Keratinocyte (primary cell): Measurements from ENCODE around the gene CHPT1. TPM values are rescaled to one million over a fixed set of nuclear protein-coding genes. Genes with fewer than 3 reads are reported as not detected.

Experiments used
- DNase-seq: peaks from one replicate; pipeline ENCODE4 v3.0.0-alpha.2; 2011; ENCODE audit warnings: low read depth, missing footprints, low spot score
- FAIRE-seq: peaks from 2 replicates; lab custom pipeline; 2011; peaks lifted over from hg19 to GRCh38; lab: Jason Lieb, UNC
- H2AFZ ChIP-seq: 2 replicates; pipeline ENCODE4 v1.6.0; 2012; ENCODE audit warnings: low read length, control low read depth, inconsistent platforms; ENCODE audit not compliant: control insufficient read depth
- H3K27ac ChIP-seq: 2 replicates; pipeline ENCODE4 v1.5.1; 2011; ENCODE audit warnings: low read length; ENCODE audit not compliant: control insufficient read depth, insufficient read depth
- H3K27me3 ChIP-seq: 3 replicates; pipeline ENCODE4 v1.6.0; 2011; ENCODE audit warnings: low read length; ENCODE audit not compliant: control insufficient read depth, insufficient read depth; ENCODE audit errors: extremely low read depth
- H3K36me3 ChIP-seq, 2 experiments: 2 replicates in 1 of 2; 3 replicates in 1 of 2; pipeline ENCODE4 v1.5.1; 2011; ENCODE audit warnings: low read length in 2 of 2, mild to moderate bottlenecking in 1 of 2; ENCODE audit not compliant: control insufficient read depth in 2 of 2, insufficient read depth in 2 of 2; ENCODE audit errors: extremely low read depth in 1 of 2
- H3K4me1 ChIP-seq: 3 replicates; pipeline ENCODE4 v1.5.1; 2011; ENCODE audit warnings: low read length; ENCODE audit not compliant: control insufficient read depth, insufficient read depth; ENCODE audit errors: extremely low read depth
- H3K4me2 ChIP-seq: 3 replicates; pipeline ENCODE4 v1.6.0; 2011; ENCODE audit warnings: low read depth, low read length; ENCODE audit not compliant: control insufficient read depth, insufficient read depth; ENCODE audit errors: extremely low read depth
- H3K4me3 ChIP-seq, 3 experiments: fragments of 200-600 bp in 1 of 3; sonication (generic) in 1 of 3; 2 replicates in 2 of 3; 3 replicates in 1 of 3; pipeline ENCODE4 v1.5.1; 2011 to 2016; ENCODE audit warnings: low read length in 3 of 3, mild to moderate bottlenecking in 3 of 3, control low read depth in 2 of 3, inconsistent platforms in 1 of 3, low read depth in 1 of 3, mixed read lengths in 1 of 3, mixed run types in 1 of 3, moderate library complexity in 1 of 3; ENCODE audit not compliant: control insufficient read depth in 2 of 3, insufficient read depth in 2 of 3; ENCODE audit errors: extremely low read depth in 1 of 3
- H3K79me2 ChIP-seq: 2 replicates; pipeline ENCODE4 v1.6.0; 2012; ENCODE audit warnings: low read length; ENCODE audit not compliant: control insufficient read depth, insufficient read depth
- H3K9ac ChIP-seq: 3 replicates; pipeline ENCODE4 v1.6.0; 2011; ENCODE audit warnings: low read length; ENCODE audit not compliant: control insufficient read depth, insufficient read depth; ENCODE audit errors: extremely low read depth
- H3K9me1 ChIP-seq: 3 replicates; pipeline ENCODE4 v1.6.0; 2011; ENCODE audit warnings: low read length; ENCODE audit not compliant: control insufficient read depth, insufficient read depth; ENCODE audit errors: extremely low read depth
- H3K9me3 ChIP-seq: 2 replicates; pipeline ENCODE4 v1.5.1; 2012; ENCODE audit warnings: low read depth, low read length; ENCODE audit not compliant: control insufficient read depth
- H4K20me1 ChIP-seq: 3 replicates; pipeline ENCODE4 v1.6.0; 2011; ENCODE audit warnings: low read length; ENCODE audit not compliant: control insufficient read depth, insufficient read depth; ENCODE audit errors: extremely low read depth
- CTCF ChIP-seq, 3 experiments: IDR thresholded peaks in 1 of 3; conservative IDR thresholded peaks in 1 of 3; optimal IDR thresholded peaks in 1 of 3; 2 replicates in 2 of 3; 3 replicates in 1 of 3; pipeline versions ENCODE3 to v1.5.1; 2011; ENCODE audit warnings: low read length in 3 of 3, mild to moderate bottlenecking in 3 of 3, moderate library complexity in 2 of 3, control low read depth in 1 of 3, inconsistent platforms in 1 of 3; ENCODE audit not compliant: insufficient read depth in 2 of 3; ENCODE audit errors: extremely low read depth in 1 of 3
- EZH2 ChIP-seq: IDR thresholded peaks from one replicate; pipeline ENCODE4 v1.6.1; 2012; ENCODE audit warnings: inconsistent platforms, mild to moderate bottlenecking, low read length, moderate library complexity
- dilution Hi-C: fragments of 300-500 bp; cut with MboI; formaldehyde crosslinking; loops from one replicate; pipeline ENCODE4 v1.7.0; 2020; ENCODE audit warnings: low sequenced_read_pairs; ENCODE audit not compliant: extremely low pct_ligation_motif_present
- polyA plus RNA-seq, 5 experiments: library from polyadenylated mRNA; depleted of rRNA in 3 of 5; stranded (reverse) in 3 of 5; stranded (forward) in 1 of 5; unstranded in 1 of 5; fragments of >200 nt; gene quantifications; 1 replicate in 1 of 5; 2 replicates in 3 of 5; 3 replicates in 1 of 5; pipeline versions ENCODE4 v1.2.1 to v1.2.3, GENCODE V29; 2011 to 2012; ENCODE audit warnings: missing spikeins in 2 of 5, low read depth in 1 of 5, low replicate concordance in 1 of 5

CHPT1 gene
- polyA plus RNA-seq, 1 donor (not counting 4 experiments of a cell fraction or from before 2014, with no cell fraction given), result 12.7 TPM

GRCh38 chr12:101666052-101666728, 31.2 kb upstream of the CHPT1 start:
- FAIRE-seq, result no peak
- Histone ChIP-seq H3K9me3 (no peaks in the 10 kb centered on the region), H3K36me3 (no peaks in the 10 kb centered on the region), H3K79me2 (no peaks in the 10 kb centered on the region), H3K4me3 (no peak overlapping the region), H2AFZ (no peak overlapping the region), H3K4me2 (no peak overlapping the region), H3K27ac (no peak overlapping the region), H3K9me1 (no peaks in the 10 kb centered on the region), H3K4me1 (no peaks in the 10 kb centered on the region), H4K20me1 (no peaks in the 10 kb centered on the region), H3K9ac (no peak overlapping the region), H3K27me3 (no peaks in the 10 kb centered on the region)
- dilution Hi-C loops, result no loop called here
- no peak for DNase-seq
- TF ChIP-seq EZH2 (no peak), CTCF (optimal IDR thresholded peaks at IDR 0.05 in 1 of 3, IDR thresholded peaks at IDR 0.05 in 1 of 3, conservative IDR thresholded peaks at IDR 0.05 in 1 of 3; ENCODE audit: extremely low read depth in 1 of 3, insufficient read depth in 2 of 3, low read length in 3 of 3) (no peak)

GRCh38 chr12:101667591-101667990, 29.8 kb upstream of the CHPT1 start:
- no peak for DNase-seq
- no peak overlapping the region for H3K9ac ChIP-seq
- H2AFZ ChIP-seq, result no peak overlapping the region
- H3K9me1 ChIP-seq, result no peaks in the 10 kb centered on the region
- H4K20me1 ChIP-seq, result no peaks in the 10 kb centered on the region
- no peak overlapping the region for H3K4me3 ChIP-seq
- dilution Hi-C loops, result no loop called here
- H3K27me3 ChIP-seq, result no peaks in the 10 kb centered on the region
- FAIRE-seq, result no peak
- H3K27ac ChIP-seq, result no peak overlapping the region
- no peaks in the 10 kb centered on the region for H3K9me3 ChIP-seq
- TF ChIP-seq EZH2, result no peak
- no peak for TF ChIP-seq CTCF (optimal IDR thresholded peaks at IDR 0.05 in 1 of 3, IDR thresholded peaks at IDR 0.05 in 1 of 3, conservative IDR thresholded peaks at IDR 0.05 in 1 of 3; ENCODE audit: extremely low read depth in 1 of 3, insufficient read depth in 2 of 3, low read length in 3 of 3)
- H3K4me2 ChIP-seq, result no peak overlapping the region
- H3K4me1 ChIP-seq, result no peaks in the 10 kb centered on the region
- H3K79me2 ChIP-seq, result no peaks in the 10 kb centered on the region
- no peaks in the 10 kb centered on the region for H3K36me3 ChIP-seq
